ENCODE measurements around the gene ST6GALNAC3.

Gene ST6GALNAC3

DNA sequence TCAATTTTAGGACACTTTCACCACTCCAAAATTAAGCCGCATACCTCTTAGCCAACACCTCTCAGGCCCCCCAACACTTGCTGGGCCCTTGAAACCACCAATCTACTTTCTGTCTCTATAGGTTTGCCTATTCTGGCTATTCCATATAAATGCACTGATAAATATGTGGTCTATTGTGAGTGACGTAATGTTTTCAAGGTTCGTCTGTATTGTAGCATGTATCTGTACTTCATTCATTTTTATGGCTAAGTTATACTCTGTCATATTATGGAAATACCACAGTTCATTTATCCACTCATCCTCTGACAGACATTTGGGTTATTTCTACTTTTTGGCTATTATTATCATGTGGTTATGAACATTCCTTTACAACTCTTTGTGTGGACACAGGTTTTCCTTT is 432.8 kb downstream of the ST6GALNAC3 start:
- no peak for DNase-seq (ENCODE audit: low read depth)

DNA sequence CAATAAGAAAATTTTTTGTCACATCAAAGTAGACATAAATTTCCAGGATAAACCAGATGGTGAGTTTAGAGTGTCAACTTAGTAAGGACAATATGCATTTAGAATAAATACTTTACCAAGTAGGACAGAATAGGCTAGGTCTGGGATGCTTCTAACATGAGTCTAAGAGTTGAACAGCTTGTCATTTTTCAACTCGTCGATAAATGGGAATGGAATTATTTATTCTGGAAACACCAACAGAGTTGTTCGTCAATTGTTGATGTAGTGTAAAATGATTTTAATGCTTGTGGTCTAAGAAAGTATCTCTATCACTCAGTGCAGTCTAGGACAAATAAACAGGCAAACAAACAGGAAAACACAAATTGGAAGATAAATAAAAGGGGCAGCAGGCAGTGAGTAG is 434.3 kb downstream of the ST6GALNAC3 start:
- no peak for DNase-seq (ENCODE audit: low read depth)

DNA sequence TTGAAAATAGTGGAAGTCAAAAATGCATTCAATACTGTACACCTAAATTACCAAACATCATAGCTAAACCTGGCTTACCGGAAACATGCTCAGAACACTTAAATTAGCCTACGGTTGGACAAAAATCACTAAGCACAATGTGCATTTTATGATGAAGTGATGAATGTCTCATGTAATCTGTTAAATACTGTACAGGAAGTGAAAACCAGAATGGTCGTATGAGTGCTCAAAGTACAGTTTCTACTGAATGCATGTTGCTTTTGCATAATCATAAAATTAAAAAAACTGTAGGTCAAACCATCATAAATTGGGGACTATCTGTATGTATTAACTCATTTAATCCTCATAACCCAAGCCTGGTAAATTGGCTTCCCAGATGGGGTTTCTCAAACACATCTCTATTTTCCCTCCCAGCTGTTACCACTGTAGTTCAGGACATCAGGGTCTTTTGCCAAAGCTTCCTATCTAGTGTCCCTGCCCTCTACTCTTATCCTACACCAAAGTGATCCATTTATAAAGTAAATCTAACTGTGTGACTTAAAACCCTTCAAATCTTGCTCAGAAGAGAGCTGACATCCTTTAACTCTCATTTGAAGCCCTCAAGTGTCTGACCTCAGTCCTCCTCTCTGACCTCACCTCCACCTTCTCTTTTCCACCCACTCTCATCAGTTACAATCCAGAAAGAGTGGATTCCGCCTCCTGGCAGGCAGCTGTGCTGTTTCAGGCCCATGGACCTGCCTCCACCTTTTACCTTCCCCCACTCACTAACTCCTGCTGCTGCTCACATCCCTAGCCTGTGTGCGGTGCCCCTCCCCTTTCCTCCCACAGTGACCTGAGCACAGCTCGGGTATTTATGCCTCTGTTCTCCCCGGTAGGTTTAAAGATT is 436.4 kb downstream of the ST6GALNAC3 start:
- DNase-seq (ENCODE audit: low read depth) = no peak

DNA sequence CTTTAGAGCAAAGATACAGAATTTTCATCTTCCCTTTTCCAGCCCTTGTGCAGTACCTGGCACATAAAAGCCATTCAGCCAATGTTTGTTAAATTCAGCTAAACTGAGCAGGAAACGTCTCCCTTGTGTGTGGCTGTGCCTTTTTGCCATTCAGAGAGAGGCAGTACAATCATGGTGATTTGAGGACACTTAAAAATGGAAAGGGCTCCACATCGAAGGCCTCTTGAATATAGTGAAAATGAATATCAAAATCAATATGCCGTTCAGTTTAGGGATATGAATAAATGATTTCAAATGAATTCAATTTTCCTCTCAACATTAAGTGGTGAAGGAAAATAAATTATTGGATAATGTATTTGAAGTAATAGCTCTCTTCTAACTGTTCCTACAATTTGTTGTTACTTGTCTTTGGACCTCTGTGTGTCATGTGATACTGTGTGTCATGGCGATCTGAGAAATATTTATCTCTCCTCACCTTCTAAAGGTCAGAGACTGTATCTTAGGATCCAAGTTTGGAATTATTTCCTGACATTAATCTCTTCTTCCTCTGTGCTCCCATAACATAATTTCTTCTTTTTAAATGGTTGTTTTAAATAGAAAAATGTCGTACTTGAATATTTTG is 437.1 kb downstream of the ST6GALNAC3 start:
- DNase-seq (ENCODE audit: low read depth) = no peak

DNA sequence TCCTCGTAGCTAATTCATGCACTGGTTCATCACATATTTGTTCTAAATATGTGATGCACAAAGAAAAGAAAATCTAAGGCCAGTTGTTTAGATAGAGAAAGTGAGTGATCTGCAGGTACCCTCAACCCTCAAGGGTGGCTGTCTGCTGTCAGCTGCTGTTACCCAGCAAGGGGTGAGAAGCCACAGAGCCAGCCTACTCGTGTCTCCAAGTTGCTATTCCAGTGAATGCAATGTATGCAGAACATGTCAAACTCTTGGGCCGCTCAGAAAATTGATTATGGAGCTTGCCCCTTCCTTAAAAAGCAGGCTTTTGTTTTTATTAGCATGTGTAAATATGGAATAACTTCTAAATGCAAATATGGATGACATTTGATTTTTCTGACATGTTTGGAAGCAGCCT is 456.4 kb downstream of the ST6GALNAC3 start:
- no peak for DNase-seq (ENCODE audit: low read depth)

DNA sequence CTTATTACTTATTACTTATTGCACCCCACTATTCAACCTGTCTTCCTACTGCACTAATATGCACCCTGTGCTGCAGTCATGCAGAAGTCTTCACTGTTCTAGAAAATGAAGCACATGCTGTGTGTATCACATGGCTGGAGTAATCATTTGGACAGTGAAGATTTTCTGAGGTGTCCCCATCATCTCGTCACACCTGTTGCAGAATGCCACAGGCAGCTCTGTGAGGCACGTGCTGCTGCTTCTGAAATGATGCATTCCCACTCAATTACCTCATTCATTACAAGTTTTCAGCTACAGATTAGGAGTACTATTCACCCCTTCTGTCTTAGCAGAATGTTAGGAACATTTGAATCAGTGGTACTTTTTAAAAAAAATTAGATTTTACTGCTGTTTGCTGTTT is 467.1 kb downstream of the ST6GALNAC3 start:
- no peak for DNase-seq (ENCODE audit: low read depth)

DNA sequence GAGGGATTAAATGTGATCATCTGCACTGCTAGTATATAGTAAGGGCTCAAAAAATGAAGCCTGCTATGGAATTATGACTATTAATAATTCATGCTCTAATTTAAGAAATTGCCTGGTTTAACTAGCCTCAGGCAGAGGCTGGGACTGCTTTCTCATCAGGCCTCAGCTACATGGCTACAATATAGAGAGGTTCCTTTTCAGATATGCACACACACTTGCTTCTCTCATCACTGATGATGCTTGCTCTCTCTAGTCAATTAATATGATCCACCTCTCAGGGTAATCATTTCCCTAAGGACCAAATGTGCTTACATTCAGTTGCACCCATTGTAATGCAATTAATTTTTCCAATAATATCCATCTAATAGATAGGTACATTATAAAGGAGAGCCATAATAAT is 467.8 kb downstream of the ST6GALNAC3 start:
- DNase-seq (ENCODE audit: low read depth) = no peak

DNA sequence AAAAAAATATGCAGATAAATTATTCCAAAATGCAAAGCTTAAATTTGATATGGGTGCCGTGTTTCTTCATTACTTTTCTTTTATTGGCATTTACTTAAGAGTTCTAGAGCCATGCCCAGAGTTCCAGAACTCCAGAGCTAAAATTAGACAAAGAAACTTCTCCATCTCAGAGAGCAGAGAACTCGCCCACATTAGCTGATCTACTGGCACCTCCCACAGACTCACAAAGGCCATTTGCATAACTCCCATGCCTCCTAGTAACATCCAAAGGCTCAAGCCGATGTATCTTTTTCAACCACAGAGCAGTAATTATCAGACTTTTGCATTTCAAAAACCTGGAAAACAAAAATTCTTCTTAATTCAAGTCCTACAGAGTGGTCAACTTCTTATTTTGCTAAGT is 468.9 kb downstream of the ST6GALNAC3 start:
- no peak for DNase-seq (ENCODE audit: low read depth)

DNA sequence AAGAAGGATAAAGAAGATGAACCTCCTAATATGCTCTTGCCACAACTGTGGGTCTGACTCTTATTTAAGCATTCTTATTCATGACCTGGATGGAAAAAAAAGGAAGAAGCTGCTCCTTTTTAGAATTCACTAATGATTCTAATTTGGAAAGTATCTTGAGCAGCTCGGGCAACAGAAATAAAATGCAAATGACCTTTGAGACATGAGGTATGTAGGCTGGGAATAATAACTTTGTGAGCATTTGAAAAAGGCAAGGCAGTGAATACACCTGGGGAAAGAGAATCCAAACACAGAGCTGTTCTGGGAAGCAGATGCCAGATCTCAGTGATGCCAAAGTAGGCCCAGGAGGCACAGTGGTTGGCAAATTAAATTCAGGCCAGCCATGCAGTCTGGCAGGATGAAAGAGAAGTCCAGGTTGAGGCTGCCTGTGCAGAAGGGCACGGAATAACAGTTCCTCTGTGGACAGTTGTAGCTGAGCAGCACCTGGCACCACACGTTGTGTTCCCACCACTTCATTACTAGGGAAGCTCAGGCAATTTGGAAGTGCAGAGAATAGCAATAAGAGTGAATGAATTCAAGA is 471.9 kb downstream of the ST6GALNAC3 start:
- DNase-seq (ENCODE audit: low read depth) = no peak

DNA sequence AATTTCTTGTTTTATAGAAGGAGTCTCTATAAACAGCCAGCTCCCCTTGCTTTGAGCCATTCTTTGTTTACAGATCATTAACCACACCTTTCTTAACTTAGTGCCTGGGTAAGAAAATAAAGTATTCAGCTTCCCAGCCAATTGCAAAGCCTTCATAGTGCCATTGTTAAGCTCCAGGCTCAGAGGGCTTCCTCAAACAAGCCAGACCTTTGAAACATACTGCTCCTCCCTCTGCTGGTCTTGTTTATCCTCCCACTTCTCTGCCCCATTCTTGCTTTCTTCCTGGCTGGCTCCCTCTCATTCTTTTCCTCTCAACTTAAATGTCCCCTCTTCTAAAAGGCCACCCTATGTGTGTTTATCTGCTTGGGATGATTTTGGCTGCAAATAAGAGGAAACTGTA is 473.4 kb downstream of the ST6GALNAC3 start:
- DNase-seq (ENCODE audit: low read depth) = no peak

DNA sequence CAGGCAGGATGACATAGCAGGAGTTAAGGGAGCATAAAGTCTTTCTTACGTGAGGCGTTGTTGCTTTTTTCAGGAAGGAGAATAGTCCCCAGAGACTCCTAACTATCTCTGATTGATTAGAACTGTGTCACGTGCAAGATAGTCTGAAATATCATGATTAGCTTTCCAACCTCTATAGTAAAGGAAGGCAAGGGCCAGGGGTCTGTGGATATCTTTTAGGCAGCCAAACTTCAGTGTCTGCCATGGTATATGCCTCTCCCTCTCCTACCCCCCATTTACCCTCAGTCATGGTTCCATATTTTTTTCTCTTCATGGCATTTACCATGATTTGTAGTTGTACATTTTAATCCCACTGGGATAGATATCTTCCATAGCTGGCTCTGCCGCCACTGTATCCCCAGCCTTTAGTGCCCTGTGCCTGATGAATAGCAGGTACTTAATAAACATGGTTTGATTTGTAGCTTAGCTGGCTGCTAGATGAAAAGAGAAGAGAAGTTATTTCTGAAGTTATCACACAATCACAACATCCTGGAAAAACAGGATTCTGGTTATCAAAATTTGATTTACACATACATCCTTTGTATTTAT is 474.1 kb downstream of the ST6GALNAC3 start:
- no peak for DNase-seq (ENCODE audit: low read depth)

DNA sequence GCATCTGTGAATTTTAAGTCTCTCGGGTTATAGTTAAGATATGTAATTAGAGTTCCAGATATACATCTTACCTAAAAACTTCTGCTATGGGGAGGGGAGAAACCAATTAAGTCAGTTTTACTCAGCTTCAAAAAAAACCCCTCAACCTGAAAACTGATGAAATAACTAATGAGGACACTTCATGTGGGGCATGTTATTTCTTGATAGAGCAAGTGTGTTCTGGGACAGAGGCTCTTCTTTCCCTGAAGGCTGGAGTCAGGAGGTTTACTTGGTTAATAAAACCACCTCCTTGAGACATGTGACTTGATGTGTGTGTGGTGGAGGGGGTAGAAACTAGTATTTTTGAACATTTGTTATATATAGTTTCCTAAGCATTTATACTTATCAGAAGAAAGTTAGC is 479.7 kb downstream of the ST6GALNAC3 start:
- DNase-seq (ENCODE audit: low read depth) = no peak

DNA sequence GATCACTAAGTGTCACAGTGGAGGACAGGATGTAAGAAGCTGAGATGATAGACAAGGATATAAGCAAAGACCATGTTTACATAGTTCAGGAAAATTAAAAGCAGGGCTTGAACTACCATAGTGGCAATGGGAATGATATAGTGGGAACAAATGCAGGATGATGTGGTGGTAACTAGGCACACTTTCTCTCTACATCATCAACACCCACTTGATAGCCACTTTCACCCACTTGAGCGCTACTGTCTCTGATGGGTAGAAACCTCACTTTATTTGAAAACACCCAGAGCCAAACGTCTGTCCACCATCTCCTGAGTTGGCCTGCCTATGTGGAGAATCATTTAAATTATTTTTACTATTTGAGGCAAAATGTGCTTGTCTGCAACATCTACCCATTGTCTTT is 487.7 kb downstream of the ST6GALNAC3 start:
- no peak for DNase-seq (ENCODE audit: low read depth)

DNA sequence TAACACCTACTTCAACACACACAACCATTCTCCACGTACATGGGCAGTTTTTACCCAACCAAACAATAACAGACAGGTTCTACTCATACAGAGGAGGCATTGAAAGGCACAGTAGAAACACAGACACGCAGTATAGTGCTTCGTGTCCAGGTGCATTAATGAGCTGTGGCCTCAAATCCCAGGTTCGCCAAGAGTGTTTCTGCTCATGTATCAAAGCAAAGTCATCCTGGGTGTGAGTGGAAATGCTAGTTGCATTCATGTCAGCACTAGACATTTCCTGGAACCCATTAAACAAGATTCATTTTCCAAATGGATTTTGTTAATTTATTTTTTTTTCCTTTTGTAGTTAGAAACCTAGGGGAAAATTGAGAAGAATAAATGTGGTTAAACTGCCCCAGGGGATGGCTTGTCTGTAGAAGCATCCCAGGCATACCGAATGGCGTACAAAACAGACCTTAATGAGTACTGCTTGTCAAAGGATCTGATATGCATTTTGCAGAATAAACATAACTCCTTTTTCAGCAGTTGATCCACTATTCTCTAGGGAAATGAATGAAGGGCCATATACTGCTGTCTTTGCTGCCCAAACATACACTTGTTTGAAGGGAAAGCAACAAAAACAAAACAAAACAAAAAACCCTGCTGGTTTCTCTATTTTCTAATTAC is 494.2 kb downstream of the ST6GALNAC3 start:
- DNase-seq (ENCODE audit: low read depth) = no peak

DNA sequence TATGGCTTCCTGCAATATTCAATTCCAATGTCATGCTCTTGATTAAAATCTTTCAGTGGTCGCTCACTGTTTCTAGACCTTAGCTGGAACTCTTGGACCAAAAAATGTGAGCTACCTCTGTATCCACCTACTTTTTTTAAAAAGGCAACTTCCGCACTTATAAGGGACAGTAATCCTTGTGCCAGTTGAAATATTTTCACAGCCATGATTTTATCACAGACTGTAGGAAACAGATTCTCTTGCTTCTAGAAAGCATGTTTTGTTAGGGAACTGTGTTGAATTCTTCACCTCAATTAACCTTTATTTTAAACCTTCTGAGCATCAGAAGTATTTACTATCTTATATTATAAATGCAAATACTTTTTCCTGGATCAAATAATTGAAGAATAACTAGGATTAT is 496.7 kb downstream of the ST6GALNAC3 start:
- DNase-seq (ENCODE audit: low read depth) = no peak

DNA sequence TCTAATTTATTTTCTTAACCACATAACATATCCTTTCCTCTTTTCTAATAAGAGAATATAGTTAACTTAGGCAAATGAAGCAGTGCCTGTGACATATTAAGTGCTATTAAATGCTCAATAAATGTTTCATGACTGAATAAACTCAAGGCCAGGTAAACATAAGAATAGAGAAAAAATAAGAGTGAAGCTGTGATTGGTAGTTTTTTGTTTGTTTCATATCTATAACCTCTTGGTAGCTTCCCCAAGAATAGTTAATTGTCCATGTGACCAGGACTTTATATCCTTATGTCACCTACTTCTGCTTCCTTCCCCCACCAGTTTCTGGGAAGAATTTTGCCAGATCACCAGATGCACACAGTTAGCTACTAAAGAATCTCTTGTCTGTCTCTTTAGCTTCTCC is 497.7 kb downstream of the ST6GALNAC3 start:
- DNase-seq (ENCODE audit: low read depth) = no peak

DNA sequence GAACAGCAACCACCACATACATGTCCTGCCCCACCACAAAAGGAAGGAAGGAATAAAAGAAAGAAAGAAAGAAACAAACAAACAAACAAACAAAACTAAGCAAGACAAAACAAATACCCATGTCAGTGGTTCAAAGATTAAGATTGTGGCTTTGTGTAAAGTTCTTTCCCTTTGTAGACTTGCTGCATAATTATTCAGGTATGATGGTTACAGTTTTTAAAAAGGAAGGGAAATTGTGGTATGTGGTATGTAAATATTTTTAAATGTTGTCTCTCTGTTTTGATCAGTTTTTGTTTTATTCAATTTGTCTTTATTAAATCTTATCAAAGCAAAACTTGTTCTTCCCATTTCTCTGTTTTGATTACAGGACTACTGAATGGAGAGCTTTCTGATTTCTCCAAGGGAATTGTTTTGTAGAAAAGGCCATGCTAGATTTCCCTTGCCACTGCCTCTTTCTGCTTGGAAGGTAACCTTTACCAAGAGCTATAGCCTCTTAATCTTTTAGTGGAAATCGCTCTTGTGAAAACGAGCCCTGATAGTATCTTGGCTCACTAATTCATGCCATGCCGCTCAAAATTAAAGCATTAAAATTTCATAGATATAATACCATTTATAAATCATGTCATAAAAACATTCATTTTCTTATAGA is 502.5 kb downstream of the ST6GALNAC3 start:
- DNase-seq (ENCODE audit: low read depth) = no peak

DNA sequence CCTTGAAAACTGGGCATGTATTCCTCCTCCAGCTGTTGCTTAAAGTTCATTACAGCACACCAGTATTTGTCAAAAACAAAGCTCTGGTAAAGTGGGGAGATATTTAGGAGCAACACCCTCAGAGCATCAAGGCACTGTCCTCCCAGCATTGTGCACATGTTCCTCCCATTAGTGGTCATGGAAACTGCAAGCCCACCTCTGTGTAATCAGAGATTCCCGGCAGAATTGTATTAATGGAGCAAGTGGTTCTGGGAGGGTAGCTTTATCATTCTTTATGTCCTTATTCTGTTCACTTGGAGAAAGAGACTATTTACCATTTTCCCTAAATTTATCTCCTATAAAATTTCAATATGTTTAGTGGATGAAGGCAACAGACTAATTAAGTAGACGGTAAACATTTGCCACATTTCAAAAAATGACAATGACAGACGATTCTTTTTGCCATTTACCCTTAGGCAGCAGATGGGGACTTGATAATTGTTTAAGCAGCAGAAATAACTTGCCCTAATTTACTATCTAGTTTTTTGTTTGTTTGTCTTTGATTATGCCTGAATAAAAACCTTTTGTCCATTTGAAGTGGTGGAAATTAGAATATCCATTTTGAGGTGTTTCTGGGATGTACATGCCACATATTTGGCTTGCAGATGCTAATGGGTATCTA is 503.1 kb downstream of the ST6GALNAC3 start:
- DNase-seq (ENCODE audit: low read depth) = no peak

DNA sequence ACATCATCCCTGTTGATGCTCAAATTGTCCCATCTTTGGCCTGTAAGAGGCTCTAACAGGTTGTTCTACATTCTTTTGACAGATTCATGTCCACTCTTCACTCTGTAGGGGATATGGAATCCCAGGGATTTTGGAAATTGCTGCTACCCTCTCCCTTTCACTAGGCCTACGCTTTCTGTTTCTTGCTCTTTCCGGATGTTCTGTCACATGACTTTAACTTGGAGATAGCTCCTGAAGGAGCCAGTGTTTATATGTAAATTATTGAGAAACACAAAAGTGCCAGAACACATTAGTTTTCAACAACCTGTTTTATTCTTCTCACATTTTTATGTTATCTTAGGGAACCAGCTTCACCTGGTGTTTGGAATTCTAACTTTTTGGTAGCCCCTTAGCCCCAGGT is 505.7 kb downstream of the ST6GALNAC3 start:
- DNase-seq (ENCODE audit: low read depth) = no peak

DNA sequence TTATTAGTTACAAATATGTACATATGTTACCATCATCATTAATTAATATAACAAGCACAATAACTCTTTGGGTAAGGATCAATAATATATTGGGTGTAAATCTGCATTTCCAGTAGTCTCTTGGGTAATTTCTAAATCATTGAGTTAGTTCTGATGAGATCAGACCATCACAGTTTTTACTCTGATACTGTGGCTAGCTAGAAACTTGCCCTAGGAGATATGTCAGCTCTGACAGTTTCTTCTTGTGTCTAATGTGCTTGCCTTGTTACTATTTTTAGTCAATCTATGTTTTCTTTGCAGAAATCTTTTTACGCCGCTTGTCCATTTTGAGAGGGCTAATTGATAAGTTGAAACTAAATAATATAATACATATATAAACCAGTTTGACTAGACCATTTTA is 507.2 kb downstream of the ST6GALNAC3 start:
- DNase-seq (ENCODE audit: low read depth) = no peak

DNA sequence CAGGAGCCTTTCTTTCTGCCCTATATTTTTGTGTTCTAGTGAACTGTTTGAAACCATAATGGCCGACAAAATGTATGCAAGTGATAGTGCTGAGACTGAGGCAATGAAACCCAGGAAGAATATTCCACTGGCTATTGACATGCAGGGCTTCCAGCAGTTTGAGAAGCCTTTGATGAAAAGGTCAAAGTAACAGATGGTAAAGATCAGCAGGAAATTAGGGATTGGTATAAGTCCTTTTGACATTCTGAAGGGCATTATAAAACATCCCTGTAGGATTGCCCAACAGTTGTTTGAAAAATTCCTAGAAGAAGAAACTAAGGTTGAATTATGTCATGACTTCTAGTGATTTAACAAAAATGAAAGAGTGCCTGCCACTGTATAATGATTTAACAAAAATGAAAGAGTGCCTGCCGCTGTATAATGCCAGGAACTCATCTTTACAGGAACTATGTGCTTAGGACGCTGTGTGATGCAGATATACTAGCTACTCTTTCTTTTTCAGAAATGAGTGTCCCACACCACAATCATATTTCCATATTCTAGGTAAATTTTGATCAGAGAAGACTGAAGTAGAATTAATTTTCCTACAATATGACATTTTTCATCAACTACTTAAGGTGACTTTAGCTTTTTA is 508.8 kb downstream of the ST6GALNAC3 start:
- DNase-seq (ENCODE audit: low read depth) = no peak

Data from ELR (cell line).